H1 (cell line): ENCODE measurements around the gene PIGC.

Experiments
- BRCA1 ChIP-seq: IDR thresholded peaks from 2 replicates; pipeline ENCODE4 v1.6.1; 2012; ENCODE audit warnings: low read depth, low read length, improper control_type of control experiment
- ZNF274 ChIP-seq: IDR thresholded peaks from 2 replicates; pipeline ENCODE4 v1.7.0; 2012; ENCODE audit warnings: low read length, borderline replicate concordance; ENCODE audit errors: extremely low read depth

DNA sequence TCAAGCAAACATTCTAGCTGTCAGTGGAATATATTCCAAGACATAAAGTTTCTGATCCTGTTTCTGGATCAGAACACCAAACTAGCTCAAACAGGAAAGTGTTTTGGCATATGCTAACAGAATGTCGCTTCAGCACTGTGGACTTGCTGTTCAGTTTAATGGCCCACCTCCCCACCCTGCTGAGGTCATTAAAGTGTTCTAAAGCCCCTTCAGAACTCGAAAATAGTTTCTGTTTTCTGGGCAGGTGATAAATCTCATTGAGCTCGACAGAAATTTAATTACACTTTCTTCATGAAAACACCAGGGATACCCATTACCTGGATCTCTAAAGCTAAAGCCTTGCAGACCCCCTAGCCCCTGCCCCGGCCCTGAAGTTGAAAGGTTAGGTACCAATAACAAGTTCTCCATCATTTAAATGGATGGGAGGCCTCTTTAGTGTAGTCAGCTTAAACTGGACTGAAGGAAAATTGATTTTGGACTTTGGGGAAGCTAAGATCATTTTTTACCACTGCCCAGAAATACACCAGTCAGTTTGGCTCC, 27.3 kb downstream of the PIGC start:
- TF ChIP-seq ZNF274 (no peak), BRCA1 (no peak)
